Activated naive CD8-positive, alpha-beta T cell treated with anti-CD3 and anti-CD28 coated beads, Interleukin-2, amount 10 ng/mL, durations not matched to agents 7 days and 5 days (primary cell): ENCODE results near the gene TCF15. TPM values are rescaled to one million over a fixed set of nuclear protein-coding genes. Genes with fewer than 3 reads are reported as not detected.
A peak's percentile ranks its signal among the peaks of the same experiment; 100 is the strongest.
"Not testable (repeated sequence)": the region's sequence is repeated elsewhere in the genome, so short reads cannot be mapped to it uniquely, and the experiment has no call there.

Source experiments
- ATAC-seq: fragments of 150-1000 bp; cut with Tn5 transposase; one replicate; pipeline ENCODE4 v1.10.0; 2021; ENCODE audit warnings: low read depth, moderate library complexity
- POLR2A ChIA-PET: fragments of 350-600 bp; sonication (Branson Sonifier 250); formaldehyde crosslinking; loops from one replicate; lab custom pipeline; 2021; ENCODE audit warnings: antibody characterized with exemption; lab: Charles Lee
- DNase-seq: peaks from one replicate; pipeline ENCODE4 v3.0.0; 2021
- H3K27ac Mint-ChIP-seq: one replicate; pipeline ENCODE4 v1.8.0; 2022; ENCODE audit warnings: mild to moderate bottlenecking, mixed read lengths
- H3K27me3 Mint-ChIP-seq: one replicate; pipeline ENCODE4 v1.8.0; 2022; ENCODE audit warnings: mild to moderate bottlenecking, moderate library complexity, mixed read lengths
- H3K36me3 Mint-ChIP-seq: one replicate; pipeline ENCODE4 v1.8.0; 2021; ENCODE audit warnings: mild to moderate bottlenecking, mixed read lengths
- H3K4me1 Mint-ChIP-seq: one replicate; pipeline ENCODE4 v1.8.0; 2021; ENCODE audit warnings: mixed read lengths
- H3K4me3 Mint-ChIP-seq: one replicate; pipeline ENCODE4 v1.8.0; 2022; ENCODE audit warnings: mild to moderate bottlenecking, moderate library complexity, mixed read lengths
- H3K9me3 Mint-ChIP-seq: one replicate; pipeline ENCODE4 v1.8.0; 2021; ENCODE audit warnings: mixed read lengths
- total RNA-seq, 2 experiments: library from RNA; stranded (reverse); gene quantifications; one replicate each; pipeline ENCODE4 v1.2.3, GENCODE V29; 2021

Gene TCF15
- total RNA-seq, 2 experiments from 2014 or later: not detected

DNA sequence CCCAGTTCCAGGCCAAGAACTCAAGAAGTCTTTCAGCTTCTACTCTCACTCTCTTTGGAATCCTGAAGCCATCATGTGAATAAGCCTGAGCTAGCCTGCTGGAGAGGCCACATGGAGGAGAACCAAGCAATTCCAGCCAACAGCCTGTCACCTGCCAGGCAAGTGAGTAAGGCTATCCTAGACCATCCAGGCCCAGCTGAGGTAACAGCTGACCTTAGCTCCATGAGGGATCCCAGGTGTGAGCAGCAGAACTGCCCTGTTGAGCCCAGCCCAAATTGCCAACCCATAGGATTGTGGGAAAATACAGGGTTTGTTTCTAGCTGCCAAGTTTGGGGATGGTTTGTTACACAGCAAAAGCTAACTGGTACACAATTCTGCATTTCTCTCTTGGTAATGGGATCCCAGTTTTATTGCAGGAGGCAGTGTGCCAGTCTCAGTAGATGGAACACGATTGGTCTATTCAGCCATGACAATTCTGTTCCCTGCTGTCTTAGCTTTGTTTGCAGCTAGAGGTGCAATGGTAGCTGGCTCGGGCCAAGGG lies 37.4 kb upstream of the TCF15 start:
- Mint-ChIP-seq H3K27ac (no peak overlapping the region), H3K4me1 (peaks cover 17% of the 10 kb centered on the region), H3K36me3 (peaks cover 19% of the 10 kb centered on the region), H3K27me3 (peaks cover 16% of the 10 kb centered on the region), H3K9me3 (no peaks in the 10 kb centered on the region), H3K4me3 (no peak overlapping the region)
- ATAC-seq: no peak
- DNase-seq: no peak
- POLR2A ChIA-PET: no interaction called here

DNA sequence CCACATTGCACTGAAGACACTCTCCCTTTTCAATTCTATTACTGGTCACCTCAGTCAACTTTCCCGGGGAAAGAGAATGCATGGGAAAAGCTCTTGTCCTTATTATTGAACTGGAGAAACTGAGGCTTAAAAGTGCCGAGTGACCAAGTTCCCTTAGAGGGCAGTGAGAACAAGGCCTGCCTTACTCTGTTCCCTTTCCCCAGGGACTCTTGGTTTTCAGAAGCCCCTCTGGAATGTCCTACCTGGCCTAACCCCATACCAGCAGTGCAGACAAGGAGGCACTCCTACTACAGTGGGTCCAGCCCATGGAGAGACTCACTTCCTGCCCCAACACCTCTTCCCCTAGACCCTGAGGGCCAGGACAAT lies 36.7 kb upstream of the TCF15 start:
- DNase-seq: no peak
- H3K27ac Mint-ChIP-seq: no peak overlapping the region
- POLR2A ChIA-PET: no interaction called here

DNA sequence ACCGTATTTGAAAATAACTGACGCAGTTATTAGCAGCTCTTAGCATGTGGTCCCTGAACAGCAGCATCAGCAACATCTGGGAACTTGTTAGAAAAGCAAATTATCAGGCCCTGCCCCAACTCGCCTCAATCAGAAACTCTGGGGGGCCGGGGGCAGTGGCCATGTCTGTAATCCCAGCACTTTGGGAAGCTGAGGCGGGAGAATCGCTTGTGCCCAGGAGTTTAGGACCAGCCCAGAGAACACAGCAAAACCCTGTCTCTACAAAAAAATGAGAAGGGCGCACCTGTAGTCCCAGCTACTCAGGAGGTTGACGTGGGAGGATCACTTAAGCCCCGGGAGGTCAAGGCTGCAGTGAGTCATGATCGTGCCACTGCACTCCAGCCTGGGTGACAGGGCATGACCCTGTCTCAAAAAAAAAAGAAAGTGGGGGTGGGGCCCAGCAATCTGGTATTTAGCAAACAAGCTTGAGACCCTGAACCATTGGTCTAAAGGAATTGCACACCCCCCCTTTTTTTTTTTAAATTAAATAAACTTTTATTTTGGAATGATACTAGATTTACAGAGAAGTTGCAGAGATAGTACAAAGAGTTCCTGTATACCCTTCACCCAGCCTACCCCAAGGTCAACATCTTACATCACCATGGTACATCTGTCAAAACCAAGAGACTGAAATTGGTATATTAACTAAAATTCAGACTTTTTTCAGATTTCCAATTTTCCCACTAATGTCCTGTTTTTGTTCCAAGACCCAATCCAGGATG lies 36.2 kb upstream of the TCF15 start:
- ATAC-seq (no peak), DNase-seq (no peak)
- Mint-ChIP-seq H3K27me3 (peaks cover 19% of the 10 kb centered on the region), H3K4me3 (no peak overlapping the region), H3K4me1 (peaks cover 7% of the 10 kb centered on the region), H3K36me3 (peaks cover 19% of the 10 kb centered on the region), H3K9me3 (no peaks in the 10 kb centered on the region), H3K27ac (no peak overlapping the region)
- POLR2A ChIA-PET: no interaction called here

More for the DNA sequence above, 36.7 kb upstream of the TCF15 start:
- Mint-ChIP-seq H3K27me3 (peaks cover 16% of the 10 kb centered on the region), H3K4me3 (no peak overlapping the region), H3K4me1 (peaks cover 11% of the 10 kb centered on the region), H3K36me3 (peaks cover 19% of the 10 kb centered on the region), H3K9me3 (no peaks in the 10 kb centered on the region)
- no peak for ATAC-seq

DNA sequence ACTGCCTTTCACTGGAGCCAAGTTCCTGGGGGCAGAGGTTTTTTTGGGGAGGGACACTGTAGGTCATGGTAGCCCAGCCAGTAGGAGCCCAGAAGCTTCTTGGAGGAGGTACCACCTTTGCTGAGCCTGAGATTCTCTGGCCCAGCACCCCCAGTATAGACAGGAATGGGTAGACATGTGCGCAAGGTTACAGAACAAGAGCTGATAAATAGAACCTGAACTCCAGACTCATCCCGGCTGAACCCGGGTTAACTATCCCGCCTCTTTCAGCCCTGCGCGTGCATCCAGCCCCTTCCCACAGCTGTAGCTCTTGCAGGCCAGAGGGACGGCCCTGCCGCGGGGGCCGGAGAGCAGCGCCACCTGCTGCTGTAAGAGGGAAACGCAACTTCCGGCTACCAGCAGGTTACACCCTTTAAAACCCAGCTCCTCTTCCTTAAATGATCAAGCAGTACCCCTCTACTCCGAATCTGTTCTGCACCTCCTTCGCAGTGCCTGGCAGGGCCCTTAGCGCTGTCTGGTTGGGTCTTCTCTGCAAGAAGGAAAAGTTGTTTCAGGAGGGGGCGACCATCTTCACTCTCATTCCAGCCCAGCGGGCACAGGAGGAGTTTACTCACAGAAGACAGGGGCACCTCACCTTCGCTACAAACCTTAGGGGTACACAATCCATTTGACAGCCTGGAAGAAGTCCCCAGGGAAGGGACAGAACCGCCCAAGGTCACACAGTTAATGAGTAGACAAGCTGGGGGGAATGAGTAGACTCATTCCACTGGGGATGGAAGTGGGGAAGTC lies 35.4 kb upstream of the TCF15 start:
- no peak overlapping the region for H3K27ac Mint-ChIP-seq

DNA sequence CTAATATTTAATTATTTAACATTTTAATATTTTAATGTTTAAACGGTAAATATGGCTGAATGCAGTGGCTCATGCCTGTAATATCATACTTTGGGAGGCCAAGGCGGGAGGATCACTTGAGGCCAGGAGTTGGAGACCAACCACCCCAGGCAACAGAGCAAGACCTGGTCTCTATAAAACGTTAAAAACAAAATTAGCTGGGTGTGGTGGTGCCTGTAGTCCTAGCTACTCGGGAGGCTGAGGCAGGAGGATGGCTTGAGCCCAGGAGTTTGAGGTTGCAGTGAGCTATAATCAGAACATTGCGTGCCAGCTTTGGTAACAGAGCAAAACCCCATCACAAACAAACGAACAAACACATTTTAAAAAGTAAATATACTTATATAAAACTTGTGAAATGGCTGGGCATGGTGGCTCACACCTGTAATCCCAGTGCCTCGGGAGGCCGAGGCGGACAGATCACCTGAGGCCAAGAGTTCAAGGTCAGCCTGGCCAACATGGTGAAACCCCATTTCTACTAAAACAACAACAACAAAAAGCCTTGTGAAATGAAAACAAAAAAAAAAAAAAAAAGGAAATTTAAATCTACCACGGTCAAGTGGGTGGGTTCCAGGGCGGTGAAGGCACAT lies 34.7 kb upstream of the TCF15 start:
- H3K27ac Mint-ChIP-seq: no peak overlapping the region
- H3K4me1 Mint-ChIP-seq: peaks cover 7% of the 10 kb centered on the region
- H3K36me3 Mint-ChIP-seq: peaks cover 14% of the 10 kb centered on the region
- DNase-seq (no peak), ATAC-seq (no peak)
- no peaks in the 10 kb centered on the region for H3K9me3 Mint-ChIP-seq
- peaks cover 23% of the 10 kb centered on the region for H3K27me3 Mint-ChIP-seq
- POLR2A ChIA-PET: no interaction called here
- no peak overlapping the region for H3K4me3 Mint-ChIP-seq

More for the DNA sequence above, 35.4 kb upstream of the TCF15 start:
- no peak overlapping the region for H3K4me3 Mint-ChIP-seq
- DNase-seq (peak; percentile 85), ATAC-seq (peak; percentile 79)
- peaks cover 19% of the 10 kb centered on the region for H3K36me3 Mint-ChIP-seq
- H3K9me3 Mint-ChIP-seq: no peaks in the 10 kb centered on the region
- H3K27me3 Mint-ChIP-seq: peaks cover 23% of the 10 kb centered on the region
- POLR2A ChIA-PET: no interaction called here
- H3K4me1 Mint-ChIP-seq: peaks cover 7% of the 10 kb centered on the region

DNA sequence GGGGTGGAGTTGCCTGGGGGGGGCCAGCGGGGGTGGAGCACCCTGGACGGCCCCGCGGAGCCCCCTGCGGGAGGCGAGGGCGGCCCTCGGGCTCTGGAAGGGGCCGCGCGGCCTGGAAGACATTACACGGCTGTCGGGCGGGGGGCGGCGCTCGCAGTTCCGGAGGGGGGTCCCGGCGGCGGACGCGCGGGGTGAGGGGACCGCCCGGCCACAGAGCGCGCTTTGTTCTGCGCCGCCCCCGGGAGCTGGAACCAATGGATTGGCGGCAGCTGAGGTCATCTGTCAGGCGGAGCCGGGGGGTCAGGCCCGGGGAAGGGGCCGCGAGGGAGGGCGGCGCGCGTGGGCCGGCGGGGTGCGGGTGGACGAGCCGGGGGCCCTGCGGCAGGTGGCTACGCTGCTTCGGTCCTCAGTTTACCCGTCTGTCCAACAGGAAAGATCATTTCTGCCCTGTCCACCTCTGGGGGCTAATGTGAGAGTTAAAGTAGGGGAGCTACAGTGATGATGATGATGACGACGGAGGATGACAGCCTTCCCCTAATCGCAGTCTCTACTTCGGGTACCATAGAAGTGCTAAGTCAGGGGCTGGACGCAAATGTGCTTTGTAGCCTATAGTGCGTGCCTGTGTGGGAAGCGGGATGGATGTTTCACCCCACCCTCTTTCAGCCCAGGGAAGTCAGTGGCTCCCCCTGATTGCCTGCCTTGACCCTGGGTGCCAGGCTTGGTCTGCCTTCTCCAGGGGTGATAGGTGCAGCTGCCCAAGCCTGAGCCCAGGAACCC lies 32.5 kb upstream of the TCF15 start:
- Mint-ChIP-seq H3K27ac (no peak overlapping the region), H3K4me1 (peaks cover 5% of the 10 kb centered on the region), H3K9me3 (no peaks in the 10 kb centered on the region), H3K27me3 (peaks cover 23% of the 10 kb centered on the region), H3K36me3 (peaks cover 6% of the 10 kb centered on the region), H3K4me3 (no peak overlapping the region)
- POLR2A ChIA-PET: no interaction called here
- no peak for ATAC-seq
- no peak for DNase-seq

DNA sequence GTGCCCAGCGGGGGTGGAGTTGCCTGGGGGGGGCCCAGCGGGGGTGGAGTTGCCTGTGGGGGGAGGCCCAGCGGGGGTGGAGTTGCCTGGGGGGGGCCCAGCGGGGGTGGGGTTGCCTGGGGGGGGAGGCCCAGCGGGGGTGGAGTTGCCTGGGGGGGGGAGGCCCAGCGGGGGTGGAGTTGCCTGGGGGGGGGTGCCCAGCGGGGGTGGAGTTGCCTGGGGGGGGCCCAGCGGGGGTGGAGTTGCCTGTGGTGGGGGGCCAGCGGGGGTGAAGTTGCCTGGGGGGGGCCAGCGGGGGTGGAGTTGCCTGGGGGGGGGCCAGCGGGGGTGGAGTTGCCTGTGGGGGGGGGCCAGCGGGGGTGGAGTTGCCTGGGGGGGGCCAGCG lies 31.9 kb upstream of the TCF15 start:
- H3K36me3 Mint-ChIP-seq, H3K4me1 Mint-ChIP-seq, POLR2A ChIA-PET, H3K9me3 Mint-ChIP-seq, H3K4me3 Mint-ChIP-seq, DNase-seq, ATAC-seq, H3K27ac Mint-ChIP-seq: not testable (repeated sequence)
- peaks cover 23% of the 10 kb centered on the region for H3K27me3 Mint-ChIP-seq

DNA sequence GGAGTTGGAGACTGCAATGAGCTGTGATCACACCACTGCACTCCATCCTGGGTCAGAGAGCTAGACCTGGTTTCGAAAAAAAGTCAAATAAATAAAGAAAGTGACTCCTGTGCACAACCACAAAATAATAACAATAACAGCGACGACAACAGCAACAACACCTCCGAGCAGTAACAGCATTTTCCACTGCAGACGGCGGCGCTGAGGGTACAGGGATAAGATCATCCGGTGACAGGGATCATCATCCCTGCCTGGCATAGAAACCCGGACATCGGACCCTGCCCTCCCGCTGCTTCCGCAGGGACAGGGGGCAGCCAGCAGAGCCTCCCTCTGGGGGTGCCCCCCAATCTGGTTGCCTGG lies 31.4 kb upstream of the TCF15 start:
- Mint-ChIP-seq H3K4me3 (no peak overlapping the region), H3K27me3 (peaks cover 25% of the 10 kb centered on the region), H3K27ac (no peak overlapping the region), H3K36me3 (no peaks in the 10 kb centered on the region), H3K9me3 (no peaks in the 10 kb centered on the region), H3K4me1 (peaks cover 5% of the 10 kb centered on the region)
- DNase-seq: no peak
- POLR2A ChIA-PET: no interaction called here
- ATAC-seq: no peak

DNA sequence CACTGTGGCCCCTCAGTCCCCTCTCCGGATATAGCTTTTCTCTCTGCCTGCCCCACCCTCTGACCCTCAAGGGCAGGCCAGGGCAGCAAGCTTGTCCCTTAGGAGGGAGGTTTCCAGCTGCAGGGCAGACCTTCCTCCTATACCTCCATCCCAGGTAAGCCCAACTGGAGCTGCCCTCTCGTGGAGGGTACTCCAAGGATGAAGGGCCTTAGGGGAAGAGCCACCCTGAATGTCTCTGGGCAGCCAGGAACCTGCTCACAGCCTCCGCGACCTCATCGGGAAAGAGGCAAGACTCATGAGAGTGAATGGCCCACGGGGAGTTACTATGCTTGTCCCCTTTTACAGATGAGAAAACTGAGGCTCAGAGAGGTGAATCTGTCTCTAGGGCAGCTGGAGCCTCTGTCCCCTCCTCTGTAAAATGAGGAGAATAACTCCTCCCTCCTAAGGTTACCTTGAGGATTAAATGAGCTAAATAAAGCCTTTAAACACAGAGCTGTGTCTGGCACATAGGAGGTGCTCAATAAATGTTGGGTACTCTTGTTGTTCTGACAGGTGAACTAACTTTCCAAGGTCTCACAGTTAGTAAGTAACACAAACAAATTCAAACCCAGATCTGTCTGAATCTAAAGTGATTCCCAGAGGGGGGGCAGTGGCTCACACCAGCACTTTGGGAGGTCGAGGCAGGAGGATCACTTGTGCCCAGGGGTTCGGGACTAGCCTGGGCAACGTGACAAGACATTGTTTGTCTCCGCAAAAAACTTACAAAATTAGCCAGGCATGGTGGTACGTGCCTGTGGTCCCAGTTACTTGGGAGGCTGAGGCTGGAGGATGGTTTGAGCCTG lies 30.8 kb upstream of the TCF15 start:
- DNase-seq (no peak), ATAC-seq (no peak)
- no peaks in the 10 kb centered on the region for H3K36me3 Mint-ChIP-seq
- H3K27me3 Mint-ChIP-seq: peaks cover 29% of the 10 kb centered on the region
- peaks cover 5% of the 10 kb centered on the region for H3K4me1 Mint-ChIP-seq
- POLR2A ChIA-PET: no interaction called here
- no peak overlapping the region for H3K4me3 Mint-ChIP-seq
- no peaks in the 10 kb centered on the region for H3K9me3 Mint-ChIP-seq
- H3K27ac Mint-ChIP-seq: no peak overlapping the region

DNA sequence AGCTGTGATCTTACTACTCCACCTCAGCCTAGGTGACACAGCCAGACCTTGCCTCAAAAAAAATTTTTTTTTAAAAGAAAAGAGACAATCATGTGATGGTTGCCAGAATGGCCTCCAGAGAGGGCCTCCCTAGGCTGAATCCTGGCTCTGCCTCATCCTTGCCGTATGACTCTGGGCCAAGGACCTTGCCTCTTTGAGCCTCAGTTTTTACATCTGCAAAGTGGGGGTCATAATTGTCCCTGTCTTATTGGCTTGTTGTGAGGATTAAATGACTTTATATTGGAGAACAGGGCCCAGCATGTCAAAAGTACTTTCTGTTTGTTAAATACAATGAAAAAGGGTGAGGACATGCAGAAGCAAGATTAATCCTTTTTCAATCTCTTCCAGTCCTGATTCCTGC lies 28.5 kb upstream of the TCF15 start:
- Mint-ChIP-seq H3K27ac (no peak overlapping the region), H3K4me3 (no peak overlapping the region), H3K9me3 (no peaks in the 10 kb centered on the region), H3K36me3 (no peaks in the 10 kb centered on the region), H3K4me1 (no peaks in the 10 kb centered on the region), H3K27me3 (peaks cover 23% of the 10 kb centered on the region)
- DNase-seq (no peak), ATAC-seq (no peak)
- POLR2A ChIA-PET: no interaction called here

DNA sequence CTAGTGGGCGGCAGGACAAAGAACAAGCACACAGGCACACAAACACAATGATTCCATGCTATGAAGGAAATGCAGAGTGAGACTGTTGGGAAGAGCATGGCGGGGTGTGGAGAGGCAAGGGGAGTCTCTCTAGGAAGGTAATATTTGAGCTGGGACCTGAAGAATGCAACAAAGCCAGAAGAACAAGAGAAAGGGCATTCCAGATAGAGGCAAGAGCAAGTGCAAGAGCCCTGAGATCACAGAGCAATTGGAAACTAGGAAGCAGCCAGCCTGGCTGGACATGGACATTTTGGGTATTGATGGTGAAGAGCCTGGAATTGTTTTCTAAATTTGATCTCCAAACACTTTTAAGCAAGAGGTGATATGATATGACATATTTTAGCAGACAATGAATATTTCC lies 27.4 kb upstream of the TCF15 start:
- no peaks in the 10 kb centered on the region for H3K36me3 Mint-ChIP-seq
- peaks cover 13% of the 10 kb centered on the region for H3K27me3 Mint-ChIP-seq
- no peaks in the 10 kb centered on the region for H3K9me3 Mint-ChIP-seq
- H3K4me1 Mint-ChIP-seq: no peaks in the 10 kb centered on the region
- no peak overlapping the region for H3K27ac Mint-ChIP-seq
- ATAC-seq: no peak
- POLR2A ChIA-PET: no interaction called here
- no peak overlapping the region for H3K4me3 Mint-ChIP-seq
- DNase-seq: no peak

DNA sequence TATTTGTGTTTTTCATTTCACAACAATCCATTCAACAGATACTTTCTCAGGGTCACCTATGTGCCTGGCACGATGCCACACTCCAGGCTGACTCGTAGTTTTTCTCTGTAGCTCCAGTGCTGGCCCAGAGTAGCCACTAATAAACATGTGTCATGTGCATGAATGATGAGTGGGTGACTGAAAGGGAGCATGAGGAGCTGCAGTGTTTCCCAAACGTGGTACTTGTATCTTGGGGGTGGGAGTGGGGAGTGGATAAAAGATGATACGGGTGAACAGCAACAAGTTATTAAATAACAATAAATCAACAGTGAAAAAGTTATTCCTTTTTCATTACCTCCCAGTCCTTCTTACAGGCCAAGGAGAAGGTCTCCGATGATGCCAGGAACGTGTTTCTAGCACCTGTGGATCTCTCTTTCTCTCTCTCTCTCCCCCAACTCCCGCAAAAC lies 25.8 kb upstream of the TCF15 start:
- ATAC-seq (no peak), DNase-seq (no peak)
- no peaks in the 10 kb centered on the region for H3K9me3 Mint-ChIP-seq
- no peaks in the 10 kb centered on the region for H3K4me1 Mint-ChIP-seq
- H3K4me3 Mint-ChIP-seq: no peak overlapping the region
- POLR2A ChIA-PET: interaction anchor here (0.6 kb wide), 1 partner anchor 30 kb away, joined by 6 read pairs; no protein-coding TSS in a partner anchor
- no peaks in the 10 kb centered on the region for H3K36me3 Mint-ChIP-seq
- no peak overlapping the region for H3K27ac Mint-ChIP-seq
- peaks cover 8% of the 10 kb centered on the region for H3K27me3 Mint-ChIP-seq
